ENCODE results near the gene PSME3IP1. TPM values are rescaled to one million over a fixed set of nuclear protein-coding genes. Genes with fewer than 3 reads are reported as not detected.

PSME3IP1 gene
- total and polyA plus RNA-seq, 2 of the 8 experiments (the other 6 are each of a cell fraction or from before 2014, with no cell fraction given) = 95.1 to 98.3 TPM

DNA sequence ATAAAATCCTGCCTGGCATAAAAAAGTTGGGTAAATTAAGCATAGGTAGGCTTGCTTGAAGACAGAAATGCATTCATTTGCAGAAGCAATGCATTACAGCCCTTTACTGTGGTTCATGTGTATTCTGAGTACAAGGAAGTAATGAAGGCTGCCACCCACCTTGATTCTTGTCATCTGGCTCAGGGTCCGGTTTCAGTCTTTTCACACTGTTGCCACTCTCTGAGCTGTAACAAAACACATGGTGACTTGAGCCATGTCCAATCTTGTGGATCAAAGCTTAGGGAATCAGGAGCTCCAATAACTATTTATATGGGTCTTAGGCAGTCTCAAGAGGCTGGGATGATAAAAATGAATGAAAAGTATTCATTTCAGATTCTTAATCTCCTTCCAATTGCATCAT lies 22.0 kb downstream of the PSME3IP1 start (continued):
- no peak for TF ChIP-seq TEAD4 (IDR thresholded peaks at IDR 0.05; ENCODE audit: low read depth, low read length)
- no peak for TF ChIP-seq BRCA1 (IDR thresholded peaks at IDR 0.05; ENCODE audit: low read depth, low read length)
- TF ChIP-seq POLR2A (IDR thresholded peaks at IDR 0.05; ENCODE audit: control extremely low read depth in 1 of 2, low read depth in 2 of 2, low read length in 2 of 2) = no peak
- TF ChIP-seq SAP30 (IDR thresholded peaks at IDR 0.05; ENCODE audit: insufficient read depth, insufficient replicate concordance, low read length) = no peak
- no peak for TF ChIP-seq NANOG (IDR thresholded peaks at IDR 0.05; ENCODE audit: insufficient read depth, low read depth, low read length, poor library complexity, severe bottlenecking)
